ENCODE data around the gene KRTAP13-4.

Gene KRTAP13-4

DNA sequence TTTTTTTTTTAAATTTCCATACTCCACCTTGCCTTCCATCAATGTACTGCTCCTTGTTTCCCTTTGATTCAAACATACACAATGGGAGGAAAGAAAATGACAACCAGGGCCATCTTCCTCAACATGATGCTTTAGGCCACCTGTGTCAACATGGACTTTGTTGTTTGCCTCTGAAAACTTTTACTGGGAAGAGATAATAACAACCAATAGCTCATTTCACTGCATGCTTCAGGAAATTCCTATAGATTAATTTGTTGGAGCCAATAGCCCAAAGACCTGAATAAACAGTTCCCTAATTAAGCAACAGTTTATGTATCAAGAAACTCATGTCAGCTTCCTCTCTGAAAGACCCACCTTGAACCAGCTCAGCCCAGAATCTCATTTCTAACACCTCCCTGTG is 13.2 kb downstream of the KRTAP13-4 start:
- H3K9me3 ChIP-seq (ENCODE audit: control insufficient read depth, low read depth, low read length): no peaks in the 10 kb centered on the region
- no peaks in the 10 kb centered on the region for H3K36me3 ChIP-seq (ENCODE audit: control insufficient read depth, low read depth, low read length)
- H3K4me3 ChIP-seq (ENCODE audit: low read length): no peak overlapping the region
- H3K9ac ChIP-seq (ENCODE audit: low read length): no peak overlapping the region
- no peaks in the 10 kb centered on the region for H3K27me3 ChIP-seq (ENCODE audit: control insufficient read depth, insufficient read depth, low read length)
- no peak overlapping the region for H3K27ac ChIP-seq (ENCODE audit: low read length)
- H3K4me1 ChIP-seq (ENCODE audit: control insufficient read depth, low read depth, low read length): peaks cover 12% of the 10 kb centered on the region

DNA sequence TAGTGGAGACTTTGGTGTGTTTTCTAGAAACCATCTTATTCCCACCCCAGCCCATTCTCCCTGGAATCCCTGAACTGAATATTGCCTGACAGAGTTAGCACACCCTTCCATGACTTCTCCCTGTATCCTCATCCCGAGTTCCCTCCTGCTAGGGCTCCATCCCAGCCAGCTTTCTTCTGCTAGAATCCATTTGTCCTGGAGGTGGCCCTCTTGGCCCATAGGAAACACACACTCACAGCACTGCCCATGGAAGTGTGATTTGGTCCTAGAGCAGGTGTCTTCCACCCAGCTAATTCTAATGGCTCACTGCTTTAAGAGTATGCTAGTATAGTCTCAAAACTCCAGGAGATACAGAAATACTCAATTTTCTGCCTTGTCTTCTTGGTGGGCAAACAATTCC is 14.2 kb downstream of the KRTAP13-4 start:
- Histone ChIP-seq H3K36me3 (ENCODE audit: control insufficient read depth, low read depth, low read length) (no peaks in the 10 kb centered on the region), H3K4me1 (ENCODE audit: control insufficient read depth, low read depth, low read length) (peaks cover 12% of the 10 kb centered on the region), H3K9me3 (ENCODE audit: control insufficient read depth, low read depth, low read length) (no peaks in the 10 kb centered on the region), H3K9ac (ENCODE audit: low read length) (no peak overlapping the region), H3K27ac (ENCODE audit: low read length) (no peak overlapping the region), H3K27me3 (ENCODE audit: control insufficient read depth, insufficient read depth, low read length) (no peaks in the 10 kb centered on the region), H3K4me3 (ENCODE audit: low read length) (no peak overlapping the region)

DNA sequence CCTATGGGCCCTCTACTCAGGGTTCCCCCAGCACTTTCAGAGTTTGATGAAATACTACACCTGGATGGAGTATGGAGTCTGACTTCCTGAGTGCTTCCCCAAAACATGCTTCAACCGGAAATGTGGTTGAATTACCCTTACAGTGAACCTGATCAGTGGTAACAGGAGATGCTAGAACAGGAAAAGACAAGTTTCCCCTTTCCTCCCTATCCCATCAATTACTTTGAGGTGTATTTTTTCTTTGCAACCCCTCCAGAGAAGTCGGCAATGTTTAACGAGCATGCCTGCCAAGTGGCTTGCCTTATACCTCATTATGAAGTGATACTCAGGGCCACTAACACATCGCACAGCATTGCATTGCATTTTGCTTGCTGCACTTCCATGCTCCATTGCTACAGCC is 17.0 kb downstream of the KRTAP13-4 start:
- peaks cover 12% of the 10 kb centered on the region for H3K4me1 ChIP-seq (ENCODE audit: control insufficient read depth, low read depth, low read length)
- H3K27ac ChIP-seq (ENCODE audit: low read length): no peak overlapping the region
- H3K9me3 ChIP-seq (ENCODE audit: control insufficient read depth, low read depth, low read length): no peaks in the 10 kb centered on the region
- no peak overlapping the region for H3K4me3 ChIP-seq (ENCODE audit: low read length)
- H3K36me3 ChIP-seq (ENCODE audit: control insufficient read depth, low read depth, low read length): no peaks in the 10 kb centered on the region
- no peaks in the 10 kb centered on the region for H3K27me3 ChIP-seq (ENCODE audit: control insufficient read depth, insufficient read depth, low read length)
- H3K9ac ChIP-seq (ENCODE audit: low read length): no peak overlapping the region

DNA sequence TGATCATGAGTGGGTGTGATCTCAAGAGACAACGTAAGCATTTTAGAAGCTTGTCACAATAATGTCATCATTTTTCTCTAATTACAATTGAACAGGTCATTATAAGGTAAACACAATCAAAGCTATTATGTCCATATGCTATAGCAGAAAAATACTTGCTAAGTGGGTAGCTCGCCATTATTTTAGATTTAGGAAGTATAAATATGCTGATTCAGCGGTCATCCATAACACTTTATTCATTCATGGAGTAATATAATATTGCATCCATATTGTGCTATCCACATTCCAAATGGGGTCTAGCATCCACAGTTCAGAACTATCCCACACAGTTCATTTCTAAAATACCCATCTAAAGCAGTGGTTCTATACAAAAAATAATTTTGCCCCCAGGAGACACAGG is 18.5 kb downstream of the KRTAP13-4 start:
- Histone ChIP-seq H3K9me3 (ENCODE audit: control insufficient read depth, low read depth, low read length) (no peaks in the 10 kb centered on the region), H3K4me1 (ENCODE audit: control insufficient read depth, low read depth, low read length) (peaks cover 4% of the 10 kb centered on the region), H3K27me3 (ENCODE audit: control insufficient read depth, insufficient read depth, low read length) (no peaks in the 10 kb centered on the region), H3K4me3 (ENCODE audit: low read length) (no peak overlapping the region), H3K9ac (ENCODE audit: low read length) (no peak overlapping the region), H3K36me3 (ENCODE audit: control insufficient read depth, low read depth, low read length) (no peaks in the 10 kb centered on the region), H3K27ac (ENCODE audit: low read length) (no peak overlapping the region)

DNA sequence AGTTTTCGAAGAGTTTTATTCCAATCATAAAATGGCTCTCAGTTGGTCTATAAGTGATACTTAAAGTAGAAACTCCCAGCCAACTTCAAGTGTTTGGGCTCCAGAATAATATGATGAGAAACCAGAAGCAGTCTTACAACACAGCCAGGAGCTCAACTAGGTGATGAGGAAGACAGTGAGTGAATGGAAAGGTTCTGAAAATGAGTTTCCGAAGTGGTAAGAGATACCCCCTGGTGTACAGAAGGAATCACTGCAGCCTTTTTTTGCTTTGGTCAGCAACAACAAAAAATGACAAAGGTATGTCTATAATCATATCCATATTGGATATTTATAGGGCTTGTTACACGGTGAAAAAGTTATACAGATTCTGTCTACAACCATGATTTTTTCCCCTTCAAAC is 33.7 kb downstream of the KRTAP13-4 start:
- Histone ChIP-seq H3K27ac (ENCODE audit: low read length) (no peak overlapping the region), H3K4me3 (ENCODE audit: low read length) (no peak overlapping the region), H3K36me3 (ENCODE audit: control insufficient read depth, low read depth, low read length) (no peaks in the 10 kb centered on the region), H3K4me1 (ENCODE audit: control insufficient read depth, low read depth, low read length) (no peaks in the 10 kb centered on the region), H3K9ac (ENCODE audit: low read length) (no peak overlapping the region), H3K9me3 (ENCODE audit: control insufficient read depth, low read depth, low read length) (no peaks in the 10 kb centered on the region), H3K27me3 (ENCODE audit: control insufficient read depth, insufficient read depth, low read length) (no peaks in the 10 kb centered on the region)

DNA sequence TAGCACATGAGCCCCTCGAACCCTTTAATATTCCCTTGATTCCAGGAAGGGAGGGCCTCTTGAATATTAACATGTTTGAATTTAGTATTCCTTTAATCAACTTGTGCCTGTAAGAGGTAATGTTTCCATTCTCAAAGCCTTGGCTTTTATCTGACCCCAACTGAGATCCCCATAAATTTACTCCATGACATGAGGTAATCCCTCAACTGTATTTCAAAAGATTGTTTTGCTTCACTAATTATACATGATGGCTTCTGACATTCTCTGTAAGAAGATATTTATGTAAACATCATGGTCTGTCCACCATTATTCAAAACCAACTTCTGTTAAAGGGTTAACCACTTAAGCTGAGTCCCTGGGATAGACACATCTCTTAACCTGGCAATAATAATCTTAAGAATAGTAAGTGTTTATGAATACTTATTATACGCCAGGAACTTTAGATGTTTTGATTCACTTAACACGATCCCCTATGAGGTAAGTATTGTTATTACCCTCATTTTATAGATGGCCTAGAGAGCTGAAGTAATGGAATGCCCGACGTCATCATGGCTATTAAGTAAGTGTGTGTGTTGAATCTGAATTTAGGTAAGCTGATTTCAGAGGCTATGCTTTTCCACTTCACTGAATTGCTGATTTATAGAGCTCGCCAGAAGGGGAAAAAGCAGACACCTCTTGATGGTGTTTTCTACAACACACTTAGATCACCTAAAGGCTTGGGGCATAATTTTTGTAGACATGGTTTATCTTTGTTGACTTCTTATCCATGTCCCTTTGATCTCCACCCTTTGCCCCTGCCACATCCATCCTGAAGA is 39.1 kb downstream of the KRTAP13-4 start:
- Histone ChIP-seq H3K4me3 (ENCODE audit: low read length) (no peak overlapping the region), H3K27ac (ENCODE audit: low read length) (no peak overlapping the region), H3K9ac (ENCODE audit: low read length) (no peak overlapping the region), H3K9me3 (ENCODE audit: control insufficient read depth, low read depth, low read length) (no peaks in the 10 kb centered on the region), H3K36me3 (ENCODE audit: control insufficient read depth, low read depth, low read length) (no peaks in the 10 kb centered on the region), H3K27me3 (ENCODE audit: control insufficient read depth, insufficient read depth, low read length) (no peaks in the 10 kb centered on the region), H3K4me1 (ENCODE audit: control insufficient read depth, low read depth, low read length) (no peaks in the 10 kb centered on the region)

DNA sequence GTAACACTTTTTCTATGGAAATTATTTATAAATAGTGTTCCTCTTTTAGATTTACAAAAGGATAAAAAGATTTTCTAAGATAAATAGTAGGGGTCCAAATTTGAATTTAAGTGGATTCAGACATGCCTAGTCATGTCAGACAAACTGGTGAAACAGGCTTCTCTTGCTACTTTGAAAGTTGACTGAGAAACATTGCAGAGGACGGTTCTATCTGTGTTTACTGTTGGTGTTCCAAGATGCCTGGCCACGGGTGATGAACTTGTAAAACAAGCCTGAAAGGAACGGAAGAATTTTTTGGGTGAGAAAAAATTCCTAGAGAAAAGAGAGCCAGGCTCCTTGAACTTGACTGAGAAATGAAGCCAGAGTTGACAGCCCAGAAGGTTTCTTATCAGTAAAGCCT is 48.0 kb downstream of the KRTAP13-4 start:
- no peak overlapping the region for H3K27ac ChIP-seq (ENCODE audit: low read length)
- no peaks in the 10 kb centered on the region for H3K9me3 ChIP-seq (ENCODE audit: control insufficient read depth, low read depth, low read length)
- no peaks in the 10 kb centered on the region for H3K27me3 ChIP-seq (ENCODE audit: control insufficient read depth, insufficient read depth, low read length)
- no peaks in the 10 kb centered on the region for H3K4me1 ChIP-seq (ENCODE audit: control insufficient read depth, low read depth, low read length)
- no peaks in the 10 kb centered on the region for H3K36me3 ChIP-seq (ENCODE audit: control insufficient read depth, low read depth, low read length)
- no peak overlapping the region for H3K9ac ChIP-seq (ENCODE audit: low read length)
- no peak overlapping the region for H3K4me3 ChIP-seq (ENCODE audit: low read length)

DNA sequence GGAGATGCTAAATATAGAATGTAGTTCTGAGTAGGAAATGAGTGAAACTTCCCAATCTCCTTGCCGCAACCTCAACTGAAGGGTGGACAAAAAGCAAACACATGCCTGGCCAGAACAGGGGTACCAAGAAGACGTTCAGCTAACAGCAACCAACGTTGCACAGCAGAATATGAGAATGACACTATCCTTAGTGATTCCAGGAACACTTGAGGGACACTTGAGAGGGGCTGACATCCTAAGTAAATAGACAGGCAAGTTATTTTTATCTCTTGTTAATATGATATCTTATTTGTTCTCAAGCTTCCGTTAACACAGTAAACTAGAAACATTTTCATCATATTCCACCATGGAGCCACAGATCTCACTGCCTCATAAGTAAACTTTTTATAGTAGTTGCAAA is 49.2 kb downstream of the KRTAP13-4 start:
- no peak overlapping the region for H3K27ac ChIP-seq (ENCODE audit: low read length)
- no peaks in the 10 kb centered on the region for H3K4me1 ChIP-seq (ENCODE audit: control insufficient read depth, low read depth, low read length)
- H3K4me3 ChIP-seq (ENCODE audit: low read length): no peak overlapping the region
- H3K9me3 ChIP-seq (ENCODE audit: control insufficient read depth, low read depth, low read length): no peaks in the 10 kb centered on the region
- no peaks in the 10 kb centered on the region for H3K36me3 ChIP-seq (ENCODE audit: control insufficient read depth, low read depth, low read length)
- H3K27me3 ChIP-seq (ENCODE audit: control insufficient read depth, insufficient read depth, low read length): no peaks in the 10 kb centered on the region
- H3K9ac ChIP-seq (ENCODE audit: low read length): no peak overlapping the region

DNA sequence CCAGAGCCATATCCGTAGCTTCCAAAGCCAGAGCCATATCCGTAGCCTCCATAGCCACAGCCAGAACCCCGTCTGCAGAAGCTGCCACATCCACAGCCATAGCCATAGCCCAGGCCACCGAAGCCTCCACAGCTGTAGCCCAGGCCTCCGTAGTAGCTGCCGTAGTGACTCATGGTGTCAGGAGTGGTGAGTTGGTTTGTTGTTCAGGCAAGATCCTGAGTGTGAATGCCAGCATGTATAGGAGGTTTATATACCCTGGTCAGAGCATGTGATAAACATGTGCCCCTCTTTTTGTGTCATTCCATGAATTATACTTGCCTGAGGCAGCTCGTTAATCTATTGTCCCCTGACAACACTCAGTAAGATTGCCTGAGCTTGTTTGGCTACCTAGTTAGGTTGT is 50.1 kb downstream of the KRTAP13-4 start, which contains the start of gene KRTAP19-1:
Gene KRTAP19-1 (minus strand): TSS at position 223 of the 400 bp plus-strand sequence. CDS start 50 bp downstream, at position 173.
- no peaks in the 10 kb centered on the region for H3K27me3 ChIP-seq (ENCODE audit: control insufficient read depth, insufficient read depth, low read length)
- no peak within 1 kb of the TSS for H3K27ac ChIP-seq (ENCODE audit: low read length)
- H3K9ac ChIP-seq (ENCODE audit: low read length): no peak within 1 kb of the TSS
- H3K9me3 ChIP-seq (ENCODE audit: control insufficient read depth, low read depth, low read length): no peaks in the 10 kb centered on the region
- no peak within 1 kb of the TSS for H3K4me3 ChIP-seq (ENCODE audit: low read length)
- H3K36me3 ChIP-seq (ENCODE audit: control insufficient read depth, low read depth, low read length): no peaks in the 10 kb centered on the region
- no peaks in the 10 kb centered on the region for H3K4me1 ChIP-seq (ENCODE audit: control insufficient read depth, low read depth, low read length)

All from iPS-18a (cell line).